ENCODE measurements around the gene ELP6.
"Not testable (repeated sequence)": the region's sequence is repeated elsewhere in the genome, so short reads cannot be mapped to it uniquely, and the experiment has no call there.

Gene ELP6

DNA sequence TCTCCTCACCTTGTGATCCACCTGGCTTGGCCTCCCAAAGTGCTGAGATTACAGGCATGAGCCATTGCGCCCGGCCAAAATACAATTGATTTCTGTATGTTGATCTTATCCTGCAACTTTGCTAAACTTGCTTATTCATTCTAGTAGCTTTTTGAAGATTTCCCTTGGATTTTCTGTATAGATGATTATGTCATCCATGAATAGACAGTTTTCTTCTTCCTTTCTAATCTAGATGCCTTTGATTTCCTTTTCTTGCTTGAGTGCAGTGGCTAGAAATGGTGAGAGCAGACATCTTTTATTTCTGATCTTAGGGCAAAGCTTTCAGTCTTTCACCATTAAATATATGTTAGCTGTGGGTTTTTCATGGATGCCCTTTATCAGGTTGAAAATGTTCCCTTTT lies 4.4 kb upstream of the ELP6 start:
- TF ChIP-seq, protein P1, sequence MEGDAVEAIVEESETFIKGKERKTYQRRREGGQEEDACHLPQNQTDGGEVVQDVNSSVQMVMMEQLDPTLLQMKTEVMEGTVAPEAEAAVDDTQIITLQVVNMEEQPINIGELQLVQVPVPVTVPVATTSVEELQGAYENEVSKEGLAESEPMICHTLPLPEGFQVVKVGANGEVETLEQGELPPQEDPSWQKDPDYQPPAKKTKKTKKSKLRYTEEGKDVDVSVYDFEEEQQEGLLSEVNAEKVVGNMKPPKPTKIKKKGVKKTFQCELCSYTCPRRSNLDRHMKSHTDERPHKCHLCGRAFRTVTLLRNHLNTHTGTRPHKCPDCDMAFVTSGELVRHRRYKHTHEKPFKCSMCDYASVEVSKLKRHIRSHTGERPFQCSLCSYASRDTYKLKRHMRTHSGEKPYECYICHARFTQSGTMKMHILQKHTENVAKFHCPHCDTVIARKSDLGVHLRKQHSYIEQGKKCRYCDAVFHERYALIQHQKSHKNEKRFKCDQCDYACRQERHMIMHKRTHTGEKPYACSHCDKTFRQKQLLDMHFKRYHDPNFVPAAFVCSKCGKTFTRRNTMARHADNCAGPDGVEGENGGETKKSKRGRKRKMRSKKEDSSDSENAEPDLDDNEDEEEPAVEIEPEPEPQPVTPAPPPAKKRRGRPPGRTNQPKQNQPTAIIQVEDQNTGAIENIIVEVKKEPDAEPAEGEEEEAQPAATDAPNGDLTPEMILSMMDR (IDR thresholded peaks at IDR 0.05; ENCODE audit: unreplicated experiment in 3 of 3), result no peak

DNA sequence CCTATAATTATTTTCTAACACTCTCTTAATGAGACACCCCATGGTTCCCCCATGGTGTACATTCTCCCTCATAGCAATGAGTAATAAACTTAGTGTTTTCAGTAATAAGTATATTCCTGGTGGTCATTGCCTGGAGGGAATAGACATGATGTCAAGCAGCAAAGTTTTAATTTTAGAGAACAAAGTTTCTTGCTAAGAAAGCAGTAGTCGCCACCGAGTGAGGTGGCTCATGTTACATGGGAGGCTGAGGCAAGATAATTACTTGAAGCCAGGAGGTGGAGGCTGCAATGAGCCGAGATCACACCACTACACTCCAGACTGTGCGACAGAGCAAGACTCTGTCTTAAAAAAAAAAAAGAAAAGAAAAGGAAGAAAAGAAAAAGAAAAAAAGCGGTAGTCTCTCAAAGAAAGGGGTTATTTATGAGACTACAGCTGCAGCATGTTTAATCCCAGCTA lies 2.4 kb upstream of the ELP6 start:
- TF ChIP-seq, protein P1 (IDR thresholded peaks at IDR 0.05; ENCODE audit: unreplicated experiment in 3 of 3), result no peak
- H3K4me3 Mint-ChIP-seq, result peak overlapping the region; percentile 35 to 83 (median 65)
- H3K9me3 Mint-ChIP-seq, result no peaks in the 10 kb centered on the region
- H3K27me3 Mint-ChIP-seq (ENCODE audit: low read depth), result no peaks in the 10 kb centered on the region
- H3K4me1 Mint-ChIP-seq, result peaks cover 15% of the 10 kb centered on the region
- H3K27ac Mint-ChIP-seq, result peak overlapping the region; percentile 80 to 99 (median 91)
- H3K36me3 Mint-ChIP-seq (ENCODE audit: low read depth), result no peaks in the 10 kb centered on the region

More for the DNA sequence above, 4.4 kb upstream of the ELP6 start:
- Mint-ChIP-seq H3K36me3 (ENCODE audit: low read depth) (no peaks in the 10 kb centered on the region), H3K27me3 (ENCODE audit: low read depth) (peaks cover 4% of the 10 kb centered on the region), H3K27ac (peak overlapping the region in 1 of 3 experiments; percentile 22), H3K4me1 (peaks cover 21% of the 10 kb centered on the region), H3K4me3 (peak overlapping the region in 2 of 3 experiments; percentile 10 to 13), H3K9me3 (no peaks in the 10 kb centered on the region)

DNA sequence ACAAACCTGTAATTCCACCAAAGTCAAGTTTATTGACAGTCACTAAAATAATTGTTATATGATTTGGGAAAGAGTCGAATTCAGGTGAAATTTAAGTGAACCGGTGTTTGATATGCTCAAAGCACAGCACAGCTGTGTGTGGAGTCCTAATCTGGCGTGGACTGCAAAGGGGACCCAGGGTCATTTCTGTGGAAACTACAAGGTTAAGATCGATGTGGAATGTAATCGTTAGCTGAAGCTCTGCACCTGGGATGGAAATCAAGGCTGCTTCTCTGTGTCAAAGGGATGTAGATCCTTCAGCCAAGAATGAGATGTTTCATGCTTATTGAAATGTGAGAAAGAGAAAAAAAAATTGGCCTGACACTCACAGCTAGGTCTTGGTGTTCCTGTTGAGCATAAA lies 1.6 kb upstream of the ELP6 start:
- H3K4me1 Mint-ChIP-seq, result peaks cover 15% of the 10 kb centered on the region
- H3K27ac Mint-ChIP-seq, result peak overlapping the region; percentile 91 to 99 (median 93)
- H3K9me3 Mint-ChIP-seq, result no peaks in the 10 kb centered on the region
- peak overlapping the region; percentile 75 to 85 (median 83) for H3K4me3 Mint-ChIP-seq
- TF ChIP-seq, protein P1 (IDR thresholded peaks at IDR 0.05; ENCODE audit: unreplicated experiment in 3 of 3), result no peak
- peaks cover 4% of the 10 kb centered on the region for H3K36me3 Mint-ChIP-seq (ENCODE audit: low read depth)
- H3K27me3 Mint-ChIP-seq (ENCODE audit: low read depth), result no peaks in the 10 kb centered on the region

DNA sequence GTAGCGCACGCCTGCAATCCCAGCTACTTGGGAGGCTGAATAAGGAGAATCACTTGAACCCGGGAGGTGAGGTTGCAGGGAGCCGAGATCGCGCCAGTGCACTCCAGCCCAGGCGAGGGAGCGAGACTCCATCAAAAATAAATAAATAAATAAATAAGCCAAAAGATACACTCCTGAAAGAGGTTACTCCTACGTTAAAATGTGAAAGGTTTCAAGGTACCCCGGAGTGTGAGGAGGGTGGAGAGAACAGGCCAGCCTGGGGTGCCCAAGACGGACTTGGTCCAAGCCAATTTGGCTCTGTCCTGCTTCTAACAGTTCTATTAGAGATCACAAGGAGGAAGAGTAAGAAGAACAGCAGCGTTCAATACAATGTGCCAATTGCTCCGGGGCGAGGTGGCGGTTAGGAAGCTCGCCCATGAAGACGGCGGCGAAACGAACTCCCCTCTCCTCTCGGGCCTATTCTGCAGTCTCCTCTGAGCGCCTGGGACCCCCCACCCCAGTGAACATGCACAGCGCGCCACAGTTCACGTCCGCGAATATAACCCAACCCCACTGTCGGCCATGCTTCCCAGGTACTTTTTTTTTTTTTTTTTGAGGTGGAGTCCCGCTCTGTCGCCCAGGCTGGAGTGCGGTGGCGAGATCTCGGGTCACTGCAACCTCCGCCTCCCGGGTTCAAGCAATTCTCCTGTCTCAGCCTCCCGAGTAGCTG lies 942 bp downstream of the ELP6 start:
- no peaks in the 10 kb centered on the region for H3K9me3 Mint-ChIP-seq
- H3K27me3 Mint-ChIP-seq (ENCODE audit: low read depth), result no peaks in the 10 kb centered on the region
- peaks cover 16% of the 10 kb centered on the region for H3K36me3 Mint-ChIP-seq (ENCODE audit: low read depth)
- H3K4me1 Mint-ChIP-seq, result peaks cover 15% of the 10 kb centered on the region
- peak overlapping the region; percentile 98 to 99 (median 99) for H3K4me3 Mint-ChIP-seq
- H3K27ac Mint-ChIP-seq, result peak overlapping the region; percentile 99 to 100 (median 99)
- TF ChIP-seq, protein P1 (IDR thresholded peaks at IDR 0.05; ENCODE audit: unreplicated experiment in 3 of 3), result no peak

DNA sequence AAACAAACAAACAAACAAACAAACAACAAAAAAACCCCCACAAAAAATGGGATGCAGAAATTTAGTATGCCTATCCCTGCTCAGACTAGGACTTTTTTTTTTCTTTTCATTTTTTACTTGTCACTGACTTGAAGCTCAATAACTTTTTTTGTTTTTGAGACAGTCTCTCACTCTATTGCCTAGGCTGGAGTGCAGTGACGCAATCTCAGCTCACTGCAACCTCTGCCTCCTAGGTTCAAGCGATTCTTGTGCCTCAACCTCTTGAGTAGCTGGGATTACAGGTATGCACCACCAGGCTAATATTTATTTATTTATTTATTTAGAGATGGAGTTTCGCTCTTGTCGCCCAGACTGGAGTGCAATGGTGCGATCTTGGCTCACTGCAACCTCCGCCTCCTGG lies 8.2 kb downstream of the ELP6 start:
- H3K27me3 Mint-ChIP-seq (ENCODE audit: low read depth); H3K9me3 Mint-ChIP-seq; H3K4me1 Mint-ChIP-seq; H3K27ac Mint-ChIP-seq; H3K4me3 Mint-ChIP-seq: not testable (repeated sequence)
- peaks cover 51% of the 10 kb centered on the region for H3K36me3 Mint-ChIP-seq (ENCODE audit: low read depth)

DNA sequence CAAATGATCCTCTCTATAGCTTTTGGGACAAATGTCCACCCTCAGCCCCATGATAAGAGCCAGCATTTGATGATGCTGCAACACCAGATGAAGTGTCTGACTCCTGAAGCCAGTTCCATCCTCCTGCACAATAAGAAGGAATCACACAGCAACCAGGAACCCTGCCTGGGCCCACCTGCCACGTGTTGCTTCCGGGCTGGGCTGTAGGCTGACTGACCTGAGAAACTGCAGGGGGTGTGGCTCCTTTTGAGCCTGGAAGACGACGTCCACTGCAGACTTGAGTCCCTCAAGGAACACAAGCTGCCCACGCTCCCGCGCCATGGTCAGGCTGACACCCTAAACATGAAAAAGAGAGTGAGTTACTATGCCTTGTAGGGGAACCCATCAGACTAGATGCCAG lies 9.4 kb downstream of the ELP6 start:
- Mint-ChIP-seq H3K9me3 (no peaks in the 10 kb centered on the region), H3K36me3 (ENCODE audit: low read depth) (peaks cover 54% of the 10 kb centered on the region), H3K4me1 (no peaks in the 10 kb centered on the region), H3K4me3 (no peak overlapping the region), H3K27me3 (ENCODE audit: low read depth) (no peaks in the 10 kb centered on the region), H3K27ac (no peak overlapping the region)
- TF ChIP-seq, protein P1 (IDR thresholded peaks at IDR 0.05; ENCODE audit: unreplicated experiment in 3 of 3), result no peak

Measured in nephron (organoid).